Caco-2 (cell line): Measurements from ENCODE around the gene POU4F1. TPM values are rescaled to one million over a fixed set of nuclear protein-coding genes. Genes with fewer than 3 reads are reported as not detected.
A peak's percentile ranks its signal among the peaks of the same experiment; 100 is the strongest.
"Not testable (repeated sequence)": the region's sequence is repeated elsewhere in the genome, so short reads cannot be mapped to it uniquely, and the experiment has no call there.

Source experiments
- BruUV-seq: library from RNA; stranded (reverse); fragments of 400-500 nt; replicated peaks from 2 replicates; lab custom pipeline; 2021; lab: Mats Ljungman, UMichigan
- CTCF ChIA-PET: fragments of 300-600 bp; sonication (Branson Sonifier 250); formaldehyde crosslinking; loops from one replicate; lab custom pipeline; 2022; ENCODE audit warnings: antibody characterized with exemption; lab: Charles Lee
- POLR2A ChIA-PET: fragments of 300-600 bp; sonication (Branson Sonifier 250); formaldehyde crosslinking; loops from one replicate; lab custom pipeline; 2022; ENCODE audit warnings: antibody characterized with exemption; lab: Charles Lee
- DNase-seq, 2 experiments: peaks; one replicate each; pipeline versions ENCODE4 v3.0.0 to v3.0.0-alpha.2; 2020 to 2022
- H3K27me3 ChIP-seq: replicated peaks from 2 replicates; pipeline ENCODE4 v1.6.0; 2011; ENCODE audit warnings: low read length; ENCODE audit not compliant: control insufficient read depth, insufficient read depth
- H3K36me3 ChIP-seq: 2 replicates; pipeline ENCODE4 v1.5.1; 2011; ENCODE audit warnings: low read length; ENCODE audit not compliant: control insufficient read depth, insufficient read depth
- H3K4me1 ChIP-seq: fragments of 250-450 bp; sonication (Bioruptor Pico); 2 replicates; pipeline ENCODE4 v1.5.1; 2020; ENCODE audit warnings: mild to moderate bottlenecking
- H3K4me3 ChIP-seq: 2 replicates; pipeline ENCODE4 v1.5.1; 2011; ENCODE audit warnings: low read depth, mild to moderate bottlenecking, control low read depth, low read length
- H3K9me3 ChIP-seq: fragments of 250-450 bp; sonication (Bioruptor Pico); 2 replicates; pipeline ENCODE4 v1.5.1; 2020; ENCODE audit warnings: mild to moderate bottlenecking, moderate library complexity
- H3K27ac Mint-ChIP-seq: one replicate; pipeline ENCODE4 v1.8.0; 2022; ENCODE audit warnings: mixed read lengths; ENCODE audit not compliant: unreplicated experiment
- H3K27me3 Mint-ChIP-seq: one replicate; pipeline ENCODE4 v1.8.0; 2022; ENCODE audit warnings: mixed read lengths; ENCODE audit not compliant: insufficient read depth, unreplicated experiment
- H3K36me3 Mint-ChIP-seq: one replicate; pipeline ENCODE4 v1.8.0; 2022; ENCODE audit warnings: mild to moderate bottlenecking, mixed read lengths; ENCODE audit not compliant: insufficient read depth, unreplicated experiment
- H3K4me1 Mint-ChIP-seq: one replicate; pipeline ENCODE4 v1.8.0; 2022; ENCODE audit warnings: low read depth, mixed read lengths; ENCODE audit not compliant: unreplicated experiment
- H3K4me3 Mint-ChIP-seq: one replicate; pipeline ENCODE4 v1.8.0; 2022; ENCODE audit warnings: mild to moderate bottlenecking, moderate library complexity, mixed read lengths; ENCODE audit not compliant: unreplicated experiment
- H3K9me3 Mint-ChIP-seq: one replicate; pipeline ENCODE4 v1.8.0; 2022; ENCODE audit warnings: mixed read lengths; ENCODE audit not compliant: unreplicated experiment
- intact Hi-C: fragments of 100-400 bp; cut with micrococcal nuclease; formaldehyde crosslinking; loops from one replicate; pipeline ENCODE4 v1.10.0; 2022; ENCODE audit not compliant: unreplicated experiment
- total RNA-seq: library from RNA; stranded (reverse); gene quantifications from 2 replicates; pipeline ENCODE4 v1.2.3, GENCODE V29; 2022
- TF ChIP-seq, protein P1 (sequence below), 2 experiments: fragments of 200-600 bp in 1 of 2; IDR thresholded peaks; 1 replicate in 1 of 2; 2 replicates in 1 of 2; pipeline versions ENCODE4 v1.5.1 to v1.8.0; 2011 to 2022; ENCODE audit warnings: antibody characterized with exemption in 1 of 2, control low read depth in 1 of 2, inconsistent platforms in 1 of 2, low read depth in 1 of 2, low read length in 1 of 2, mild to moderate bottlenecking in 1 of 2, moderate library complexity in 1 of 2; ENCODE audit not compliant: insufficient read depth in 1 of 2, severe bottlenecking in 1 of 2, unreplicated experiment in 1 of 2

The POU4F1 gene
- total RNA-seq, 1 experiment from 2014 or later, result 8.1 TPM

- POLR2A ChIA-PET, result no interaction called here
- no peaks in the 10 kb centered on the region for H3K9me3 Mint-ChIP-seq
- peaks cover 5% of the 10 kb centered on the region for H3K36me3 Mint-ChIP-seq
- intact Hi-C loops, result no loop called here
- H3K9me3 ChIP-seq, result no peaks in the 10 kb centered on the region
- no peak for DNase-seq
- CTCF ChIA-PET, result no interaction called here
- no peaks in the 10 kb centered on the region for H3K27me3 ChIP-seq
- no peaks in the 10 kb centered on the region; the same call in 1 of the 2 replicates for H3K36me3 ChIP-seq
- H3K4me3 Mint-ChIP-seq, result no peak overlapping the region
- no peak overlapping the region for H3K27ac Mint-ChIP-seq
- no peaks in the 10 kb centered on the region for H3K27me3 Mint-ChIP-seq
- no TSS peak for BruUV-seq
- peaks cover 41% of the 10 kb centered on the region for H3K4me1 ChIP-seq
- TF ChIP-seq, protein P1, sequence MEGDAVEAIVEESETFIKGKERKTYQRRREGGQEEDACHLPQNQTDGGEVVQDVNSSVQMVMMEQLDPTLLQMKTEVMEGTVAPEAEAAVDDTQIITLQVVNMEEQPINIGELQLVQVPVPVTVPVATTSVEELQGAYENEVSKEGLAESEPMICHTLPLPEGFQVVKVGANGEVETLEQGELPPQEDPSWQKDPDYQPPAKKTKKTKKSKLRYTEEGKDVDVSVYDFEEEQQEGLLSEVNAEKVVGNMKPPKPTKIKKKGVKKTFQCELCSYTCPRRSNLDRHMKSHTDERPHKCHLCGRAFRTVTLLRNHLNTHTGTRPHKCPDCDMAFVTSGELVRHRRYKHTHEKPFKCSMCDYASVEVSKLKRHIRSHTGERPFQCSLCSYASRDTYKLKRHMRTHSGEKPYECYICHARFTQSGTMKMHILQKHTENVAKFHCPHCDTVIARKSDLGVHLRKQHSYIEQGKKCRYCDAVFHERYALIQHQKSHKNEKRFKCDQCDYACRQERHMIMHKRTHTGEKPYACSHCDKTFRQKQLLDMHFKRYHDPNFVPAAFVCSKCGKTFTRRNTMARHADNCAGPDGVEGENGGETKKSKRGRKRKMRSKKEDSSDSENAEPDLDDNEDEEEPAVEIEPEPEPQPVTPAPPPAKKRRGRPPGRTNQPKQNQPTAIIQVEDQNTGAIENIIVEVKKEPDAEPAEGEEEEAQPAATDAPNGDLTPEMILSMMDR (IDR thresholded peaks at IDR 0.05; ENCODE audit: insufficient read depth in 1 of 2, low read depth in 1 of 2, low read length in 1 of 2, severe bottlenecking in 1 of 2, unreplicated experiment in 1 of 2), result no peak
- H3K4me3 ChIP-seq, result no peak overlapping the region
- peaks cover 6% of the 10 kb centered on the region for H3K4me1 Mint-ChIP-seq
These were observed 46.8 kb upstream of the POU4F1 start for GRCh38 chr13:78649997-78650716.

DNA sequence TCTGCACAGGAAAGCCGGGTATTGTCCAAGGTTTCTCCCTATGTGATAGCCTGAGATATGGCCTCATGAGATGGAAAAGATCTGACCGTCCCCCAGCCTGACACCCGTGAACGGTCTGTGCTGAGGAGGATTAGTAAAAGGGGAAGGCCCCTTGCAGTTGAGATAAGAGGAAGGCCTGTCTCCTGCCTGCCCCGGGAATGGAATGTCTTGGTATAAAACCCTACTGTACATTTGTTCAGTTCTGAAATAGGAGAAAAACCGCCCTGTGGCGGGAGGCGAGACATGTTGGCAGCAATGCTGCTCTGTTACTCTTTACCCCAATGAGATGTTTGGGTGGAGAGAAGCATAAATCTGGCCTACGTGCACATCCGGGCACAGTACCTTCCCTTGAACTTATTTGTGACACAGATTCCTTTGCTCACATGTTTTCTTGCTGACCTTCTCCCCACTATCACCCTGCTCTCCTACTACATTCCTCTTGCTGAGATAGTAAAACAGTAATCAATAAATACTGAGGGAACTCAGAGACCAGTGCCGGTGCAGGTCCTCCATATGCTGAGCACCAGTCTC lies 43.8 kb upstream of the POU4F1 start:
- peaks cover 41% of the 10 kb centered on the region for H3K4me1 ChIP-seq
- H3K4me1 Mint-ChIP-seq, H3K27me3 Mint-ChIP-seq, H3K27me3 ChIP-seq, BruUV-seq, CTCF ChIA-PET, H3K9me3 ChIP-seq, H3K36me3 ChIP-seq, POLR2A ChIA-PET, H3K4me3 ChIP-seq, H3K9me3 Mint-ChIP-seq: not testable (repeated sequence)
- intact Hi-C loops, result loop anchor here (1.0 kb wide), 1 partner anchor 11 kb away; no protein-coding TSS in a partner anchor
- Mint-ChIP-seq H3K27ac (peak overlapping the region; percentile 75), H3K36me3 (peaks cover 12% of the 10 kb centered on the region), H3K4me3 (peak overlapping the region; percentile 60)
- peak; percentile 67 to 84 for DNase-seq

DNA sequence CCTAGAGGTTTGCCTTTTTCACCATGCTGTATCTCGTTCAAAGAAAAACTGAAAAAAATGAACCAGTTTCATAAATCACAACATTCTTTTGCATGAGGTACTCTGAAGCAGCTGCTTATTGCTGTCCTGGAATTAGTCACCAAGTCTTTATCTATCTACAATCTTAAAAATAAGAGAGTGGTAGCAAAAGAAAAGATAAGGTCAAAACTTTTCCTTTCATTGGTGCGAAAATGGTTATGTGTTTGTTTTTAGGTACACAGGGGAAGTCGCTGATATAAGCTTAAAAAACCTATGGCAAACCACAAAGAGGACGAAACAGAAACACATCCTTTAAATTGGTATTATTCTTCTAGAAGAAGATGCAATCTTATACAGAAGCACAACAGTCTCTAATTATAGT lies 34.9 kb upstream of the POU4F1 start:
- no peaks in the 10 kb centered on the region for H3K9me3 Mint-ChIP-seq
- BruUV-seq, result no TSS peak
- H3K27me3 Mint-ChIP-seq, result no peaks in the 10 kb centered on the region
- no peaks in the 10 kb centered on the region for H3K4me1 ChIP-seq
- TF ChIP-seq, protein P1 (IDR thresholded peaks at IDR 0.05; ENCODE audit: insufficient read depth in 1 of 2, low read depth in 1 of 2, low read length in 1 of 2, severe bottlenecking in 1 of 2, unreplicated experiment in 1 of 2), result no peak
- no peak overlapping the region for H3K4me3 ChIP-seq
- peaks cover 3% of the 10 kb centered on the region for H3K36me3 ChIP-seq
- H3K27ac Mint-ChIP-seq, result no peak overlapping the region
- no peaks in the 10 kb centered on the region for H3K9me3 ChIP-seq
- CTCF ChIA-PET, result no interaction called here
- no peaks in the 10 kb centered on the region for H3K27me3 ChIP-seq
- peaks cover 53% of the 10 kb centered on the region for H3K36me3 Mint-ChIP-seq
- H3K4me1 Mint-ChIP-seq, result no peaks in the 10 kb centered on the region
- POLR2A ChIA-PET, result no interaction called here
- no peak for DNase-seq
- intact Hi-C loops, result no loop called here
- no peak overlapping the region for H3K4me3 Mint-ChIP-seq
